Forelimb muscle (tissue), 1 donor: ENCODE measurements around the gene GGACT. TPM values are rescaled to one million over a fixed set of nuclear protein-coding genes. Genes with fewer than 3 reads are reported as not detected.
"Not testable (repeated sequence)": the region's sequence is repeated elsewhere in the genome, so short reads cannot be mapped to it uniquely, and the experiment has no call there.

ENCODE experiments used
- DNase-seq: peaks from one replicate; pipeline ENCODE4 v3.0.0-alpha.2; 2013; ENCODE audit warnings: low read depth
- polyA plus RNA-seq: library from polyadenylated mRNA; unstranded; fragments of 120-200 nt; gene quantifications from one replicate; pipeline ENCODE4 v1.2.1, GENCODE V29; 2013; ENCODE audit not compliant: insufficient read length

Gene GGACT
- polyA plus RNA-seq, 1 donor = 1.5 TPM

DNA sequence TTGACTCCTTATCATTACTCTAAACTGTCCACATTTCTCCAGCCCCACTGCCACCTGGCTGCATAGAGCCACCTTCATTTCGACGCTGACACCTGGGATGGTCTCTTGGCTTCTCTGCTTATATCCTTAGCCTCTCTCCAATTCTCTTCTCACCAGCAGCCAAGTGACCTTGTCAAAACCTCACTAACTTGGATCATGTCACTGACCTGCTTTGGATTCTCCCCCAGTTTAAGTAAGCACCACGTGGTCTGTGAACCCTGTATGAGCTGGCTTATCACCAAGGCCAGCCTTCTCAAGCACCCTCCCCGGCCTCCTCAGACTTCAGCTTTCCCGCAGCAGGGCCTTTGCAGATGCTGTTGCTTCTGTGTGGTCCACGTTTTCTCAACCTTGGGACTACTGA, 12.3 kb upstream of the GGACT start:
- DNase-seq = no peak

DNA sequence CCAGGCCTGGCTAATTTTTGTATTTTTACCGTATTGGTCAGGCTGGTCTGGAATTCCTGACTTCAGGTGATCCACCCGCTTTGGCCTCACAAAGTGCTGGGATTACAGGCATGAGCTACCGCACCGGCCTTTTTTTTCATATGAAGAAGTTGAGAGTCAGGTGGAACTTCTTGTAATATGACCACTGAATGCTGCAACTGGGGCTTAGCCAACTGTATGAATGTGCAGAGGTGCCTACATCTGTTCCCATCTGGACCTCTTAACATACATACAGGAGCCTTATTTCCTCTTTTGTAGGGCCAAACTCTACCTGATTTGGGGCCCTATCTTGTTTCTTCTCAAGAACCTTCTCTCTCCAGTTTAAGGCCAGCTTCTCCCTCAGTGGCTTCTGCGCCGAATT, 11.9 kb upstream of the GGACT start:
- DNase-seq = no peak

DNA sequence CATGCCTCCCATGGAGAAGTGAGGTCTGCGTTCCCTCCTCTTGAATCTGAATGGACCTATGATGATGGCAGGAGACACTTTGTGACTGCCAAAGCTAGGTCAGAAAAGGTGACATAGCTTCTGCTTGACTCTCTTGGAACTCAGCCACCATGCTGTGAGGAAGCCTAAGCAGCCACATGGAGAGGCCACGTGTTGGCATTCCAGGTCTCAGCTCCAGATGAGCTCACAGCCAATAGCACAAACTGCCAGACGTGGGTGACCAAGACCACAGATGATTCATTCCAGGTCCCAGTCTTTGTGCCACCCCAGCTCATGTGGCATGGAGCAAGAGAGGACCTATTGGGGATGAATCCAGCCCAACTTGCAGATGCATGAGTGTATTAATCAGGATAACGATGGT, 8.7 kb upstream of the GGACT start:
- no peak for DNase-seq

GRCh38 chr13:100596516-100596915, 7.9 kb upstream of the GGACT start:
- no peak for DNase-seq

- no peak for DNase-seq
Observed at GRCh38 chr13:100594731-100595130, 6.1 kb upstream of the GGACT start.

GRCh38 chr13:100594255-100594654, 5.7 kb upstream of the GGACT start:
- no peak for DNase-seq

GRCh38 chr13:100589178-100589725, 663 bp upstream of the GGACT start:
- no peak for DNase-seq

- DNase-seq = no peak
Observed at GRCh38 chr13:100584896-100585295, 3.7 kb downstream of the GGACT start.

GRCh38 chr13:100581504-100581903, 7.1 kb downstream of the GGACT start:
- no peak for DNase-seq

DNA sequence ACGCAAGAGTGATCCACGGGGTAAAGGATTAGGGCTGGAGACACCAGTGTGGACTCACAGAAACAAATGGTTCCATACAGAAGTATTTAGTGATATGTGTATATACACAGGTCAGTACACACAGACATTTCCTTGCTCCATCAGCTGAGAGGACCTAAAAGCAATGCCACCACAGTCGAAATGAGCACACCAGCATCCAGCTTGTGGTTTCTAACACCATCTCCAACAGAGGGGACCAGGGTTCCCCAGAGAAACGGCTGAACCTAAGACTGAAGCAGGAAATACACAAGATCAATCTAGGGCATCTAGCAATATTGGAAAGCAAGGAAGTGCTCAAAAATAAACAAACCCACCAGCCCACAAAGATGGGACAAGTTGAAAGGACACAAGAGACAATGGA, 7.6 kb downstream of the GGACT start:
- no peak for DNase-seq

- no peak for DNase-seq
Observed at GRCh38 chr13:100580045-100580444, 8.5 kb downstream of the GGACT start.

DNA sequence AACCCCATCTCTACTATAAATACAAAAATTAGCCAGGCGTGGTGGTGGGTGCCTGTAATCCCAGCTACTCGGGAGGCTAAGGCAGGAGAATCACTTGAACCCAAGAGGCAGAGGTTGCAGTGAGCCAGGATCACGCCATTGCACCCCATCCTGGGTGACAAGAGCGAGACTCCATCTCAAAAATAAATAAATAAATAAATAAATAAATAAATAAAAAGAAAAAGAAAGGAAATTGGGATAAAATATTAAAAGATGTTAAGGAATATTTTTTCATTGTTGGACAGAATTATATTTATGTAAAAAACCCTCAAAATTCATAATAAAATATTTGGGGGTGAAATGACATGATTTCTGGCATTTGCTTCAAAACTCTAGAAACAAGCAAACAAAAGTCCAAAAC, 11.3 kb downstream of the GGACT start:
- DNase-seq = not testable (repeated sequence)

DNA sequence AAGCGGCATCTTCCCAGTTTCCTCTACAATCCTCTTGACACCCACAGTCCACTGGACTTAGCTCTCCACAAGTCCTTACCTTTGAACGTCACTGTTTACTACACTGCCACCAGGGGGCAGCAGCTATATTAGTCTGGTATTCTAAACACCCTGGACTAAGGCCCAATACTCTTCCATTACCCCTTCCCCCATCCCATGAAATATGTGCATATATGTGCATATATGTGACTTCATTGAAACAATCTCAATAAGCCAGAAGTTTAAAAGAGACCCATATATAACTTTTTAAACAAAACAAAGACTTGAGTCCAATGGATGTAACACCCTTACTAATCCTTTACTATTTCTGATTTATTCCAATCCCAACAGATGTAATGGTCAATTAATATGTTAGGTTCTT, 15.5 kb downstream of the GGACT start:
- no peak for DNase-seq

DNA sequence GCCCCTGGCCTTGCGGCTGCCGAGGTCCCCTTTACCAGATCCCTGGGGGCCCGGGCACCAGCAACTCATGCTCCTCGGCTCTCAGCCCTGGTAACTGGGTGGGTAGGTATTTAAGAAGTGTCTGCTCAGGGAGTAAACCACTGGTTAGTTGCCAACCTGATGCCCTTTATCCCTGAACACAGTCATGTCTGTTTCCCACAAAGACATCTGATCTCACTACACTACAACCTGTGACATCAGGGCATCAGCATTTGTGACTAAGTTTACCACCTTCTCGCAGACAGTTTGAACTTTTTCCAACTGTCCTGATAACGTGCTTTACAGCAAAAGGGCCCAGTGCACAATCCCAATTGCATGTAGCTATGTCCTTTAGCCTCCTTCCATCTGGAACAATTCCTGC, 22.0 kb downstream of the GGACT start:
- no peak for DNase-seq

DNA sequence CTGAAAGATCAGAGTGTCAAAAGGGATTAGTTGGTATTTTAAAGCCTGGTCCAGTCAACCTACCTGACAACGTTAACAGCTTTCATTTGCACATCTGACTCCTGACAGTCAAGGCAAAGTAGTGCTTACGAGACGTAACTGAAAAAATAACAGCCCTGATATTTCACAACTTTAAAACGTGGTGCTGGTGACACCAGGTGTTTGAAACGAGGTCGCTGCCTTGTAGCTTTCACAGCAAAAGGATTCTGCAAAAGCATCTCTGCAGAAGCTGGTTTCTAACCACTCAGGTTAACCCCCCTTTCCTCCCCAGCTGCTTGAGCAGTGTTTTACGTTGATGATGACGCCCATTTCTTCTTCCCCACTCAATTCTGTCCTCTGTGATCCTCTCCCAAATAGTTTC, 23.3 kb downstream of the GGACT start:
- no peak for DNase-seq

GRCh38 chr13:100564444-100565223, 24.0 kb downstream of the GGACT start:
- DNase-seq = no peak

DNA sequence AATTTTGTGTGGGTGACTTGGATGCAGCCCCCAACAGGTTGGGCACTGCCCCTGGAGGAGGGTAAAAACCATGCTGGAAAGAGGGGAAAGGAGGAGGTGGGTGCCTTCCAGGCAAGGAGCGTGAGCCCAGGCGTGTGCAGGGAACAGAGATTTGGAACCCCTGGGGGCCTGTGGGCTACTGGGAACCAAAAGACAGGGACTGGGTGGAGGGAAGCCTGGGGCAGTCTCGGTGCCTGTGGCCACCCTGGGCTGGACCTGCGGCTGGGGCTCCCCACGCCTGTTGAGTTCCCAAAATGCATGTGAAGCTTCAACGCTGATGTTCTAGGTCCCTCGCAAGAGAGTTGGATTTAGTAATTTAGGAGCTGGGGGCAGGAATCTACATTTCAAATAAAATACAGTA, 24.8 kb downstream of the GGACT start:
- no peak for DNase-seq

- DNase-seq = no peak
Observed at GRCh38 chr13:100561599-100562204, 26.9 kb downstream of the GGACT start.

DNA sequence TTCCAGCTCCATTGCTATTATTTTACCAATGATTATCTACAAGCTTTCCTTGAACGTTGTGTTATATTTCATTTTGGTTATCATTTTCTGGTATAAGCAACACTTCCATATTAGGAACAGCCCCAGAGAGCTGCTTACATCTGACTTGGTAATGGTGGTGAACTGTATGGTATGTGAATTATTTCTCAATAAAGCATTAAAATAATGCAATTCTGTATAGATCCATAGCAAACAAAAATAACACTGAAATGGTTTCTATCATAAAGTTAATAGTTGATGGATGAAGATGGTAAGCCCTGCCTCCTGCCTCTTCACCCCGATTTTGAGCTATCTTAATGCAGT, 27.5 kb downstream of the GGACT start:
- DNase-seq = no peak

GRCh38 chr13:100560498-100561157, 28.0 kb downstream of the GGACT start:
- DNase-seq = no peak

GRCh38 chr13:100559886-100560285, 28.7 kb downstream of the GGACT start:
- DNase-seq = no peak

GRCh38 chr13:100552755-100553154, 35.8 kb downstream of the GGACT start:
- no peak for DNase-seq

- no peak for DNase-seq
Observed at GRCh38 chr13:100549316-100549715, 39.3 kb downstream of the GGACT start.
